T-helper 17 cell (primary cell): ENCODE data around the gene TMTC2. TPM values are rescaled to one million over a fixed set of nuclear protein-coding genes. Genes with fewer than 3 reads are reported as not detected.
"Not testable (repeated sequence)": the region's sequence is repeated elsewhere in the genome, so short reads cannot be mapped to it uniquely, and the experiment has no call there.

Source experiments
- ATAC-seq: fragments of 150-1000 bp; cut with Tn5 transposase; 2 replicates; pipeline ENCODE4 v1.10.0; 2021; ENCODE audit warnings: mild to moderate bottlenecking, moderate library complexity
- DNase-seq, 3 donors: peaks; one replicate each; pipeline versions ENCODE4 v3.0.0 to v3.0.0-alpha.2; 2020 to 2021
- H3K9me3 ChIP-seq: one replicate; pipeline ENCODE4 v1.7.0; 2013; ENCODE audit warnings: low read length, mild to moderate bottlenecking; ENCODE audit not compliant: control insufficient read depth, poor library complexity, severe bottlenecking
- H3K27ac Mint-ChIP-seq: one replicate; pipeline ENCODE4 v1.8.0; 2022; ENCODE audit warnings: mild to moderate bottlenecking, moderate library complexity, mixed read lengths
- H3K27me3 Mint-ChIP-seq: one replicate; pipeline ENCODE4 v1.8.0; 2022; ENCODE audit warnings: mixed read lengths
- H3K36me3 Mint-ChIP-seq: one replicate; pipeline ENCODE4 v1.8.0; 2022; ENCODE audit warnings: low read depth, mixed read lengths
- H3K4me1 Mint-ChIP-seq: one replicate; pipeline ENCODE4 v1.8.0; 2022; ENCODE audit warnings: mild to moderate bottlenecking, mixed read lengths
- H3K4me3 Mint-ChIP-seq: one replicate; pipeline ENCODE4 v1.8.0; 2022; ENCODE audit warnings: mild to moderate bottlenecking, moderate library complexity, mixed read lengths
- total RNA-seq, 4 donors: library from RNA in 2 of 4; stranded (reverse) in 2 of 4; gene quantifications; one replicate each; pipeline ENCODE4 v1.2.3 and lab custom pipeline; 2022 to 2026

The TMTC2 gene
- total RNA-seq, 2 donors from 2014 or later = 6.0 to 6.2 TPM

GRCh38 chr12:82832981-82833380 is 146.3 kb downstream of the TMTC2 start:
- H3K4me3 Mint-ChIP-seq = no peak overlapping the region
- H3K9me3 ChIP-seq = no peaks in the 10 kb centered on the region
- H3K27ac Mint-ChIP-seq = no peak overlapping the region
- H3K27me3 Mint-ChIP-seq = no peaks in the 10 kb centered on the region
- peaks cover 2% of the 10 kb centered on the region for H3K4me1 Mint-ChIP-seq
- no peak for DNase-seq
- no peaks in the 10 kb centered on the region for H3K36me3 Mint-ChIP-seq
- no peak for ATAC-seq

DNA sequence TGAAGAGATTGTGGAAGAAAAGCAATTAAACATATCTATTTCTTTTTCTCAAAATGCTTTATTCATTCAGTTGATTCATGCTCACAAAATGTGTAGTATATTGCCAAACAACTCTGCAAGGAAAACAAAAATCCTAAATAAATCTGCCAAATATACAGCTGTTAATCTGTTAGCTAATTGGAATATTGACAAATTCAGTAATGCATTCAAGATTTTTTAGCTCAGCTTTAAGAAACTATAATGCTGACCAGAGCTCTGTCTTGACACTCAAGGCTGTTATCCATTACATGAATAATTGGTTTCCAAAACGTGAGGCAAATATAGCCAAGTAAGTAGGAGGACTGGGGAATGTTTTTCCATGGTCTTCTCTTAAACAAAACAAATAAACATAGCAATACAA is 146.8 kb downstream of the TMTC2 start:
- Mint-ChIP-seq H3K27me3 (no peaks in the 10 kb centered on the region), H3K27ac (no peak overlapping the region)

DNA sequence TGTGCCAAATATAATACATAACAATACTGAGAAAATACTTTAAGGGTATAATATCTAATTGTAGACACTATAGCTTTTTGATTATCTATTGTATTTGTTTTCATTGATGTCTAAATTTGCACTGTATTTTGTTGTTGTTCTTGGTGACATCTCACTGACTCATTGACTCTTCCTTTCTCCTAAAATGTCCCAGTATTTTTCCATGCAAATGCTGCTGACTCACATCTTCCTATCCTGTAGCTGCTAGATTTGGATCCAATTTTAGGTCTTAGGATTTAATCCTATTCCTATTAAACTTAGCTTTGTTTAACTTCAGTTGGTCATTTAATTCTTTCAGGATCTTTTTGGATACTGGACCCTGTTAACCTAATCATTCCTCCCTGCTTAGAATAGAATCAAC is 148.5 kb downstream of the TMTC2 start:
- no peak overlapping the region for H3K4me3 Mint-ChIP-seq

More for the DNA sequence above, 146.8 kb downstream of the TMTC2 start:
- Mint-ChIP-seq H3K36me3 (no peaks in the 10 kb centered on the region), H3K4me3 (no peak overlapping the region), H3K4me1 (peaks cover 2% of the 10 kb centered on the region)
- ATAC-seq (no peak), DNase-seq (no peak)
- H3K9me3 ChIP-seq = no peaks in the 10 kb centered on the region

DNA sequence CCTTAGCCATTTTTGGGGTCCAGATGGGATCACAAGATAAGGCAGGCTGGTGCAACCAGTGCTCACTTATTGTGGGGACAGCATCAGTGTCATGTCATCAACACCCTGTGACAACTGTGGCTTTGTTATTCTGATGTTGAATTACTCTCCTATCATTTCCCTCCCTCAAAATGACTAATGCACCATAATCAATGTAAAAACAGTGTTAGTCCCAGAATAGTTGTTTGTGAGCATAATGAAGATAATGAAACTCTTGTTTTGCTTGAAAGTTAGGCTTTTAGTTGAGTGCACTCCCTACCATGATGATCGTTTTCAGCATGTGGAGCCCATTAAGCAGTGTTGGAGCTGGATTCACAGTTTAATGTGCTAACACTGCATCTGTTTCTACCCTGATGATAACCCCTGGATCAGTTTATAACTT is 151.4 kb downstream of the TMTC2 start:
- peaks cover 5% of the 10 kb centered on the region for H3K4me1 Mint-ChIP-seq
- H3K27ac Mint-ChIP-seq = no peak overlapping the region
- H3K9me3 ChIP-seq = no peaks in the 10 kb centered on the region
- no peak for DNase-seq
- H3K36me3 Mint-ChIP-seq = no peaks in the 10 kb centered on the region
- no peak overlapping the region for H3K4me3 Mint-ChIP-seq
- H3K27me3 Mint-ChIP-seq = no peaks in the 10 kb centered on the region
- ATAC-seq = no peak

More for the DNA sequence above, 148.5 kb downstream of the TMTC2 start:
- no peak for DNase-seq
- no peaks in the 10 kb centered on the region for H3K27me3 Mint-ChIP-seq
- no peaks in the 10 kb centered on the region for H3K36me3 Mint-ChIP-seq
- no peaks in the 10 kb centered on the region for H3K9me3 ChIP-seq
- no peak overlapping the region for H3K27ac Mint-ChIP-seq
- ATAC-seq = no peak
- H3K4me1 Mint-ChIP-seq = peaks cover 2% of the 10 kb centered on the region

DNA sequence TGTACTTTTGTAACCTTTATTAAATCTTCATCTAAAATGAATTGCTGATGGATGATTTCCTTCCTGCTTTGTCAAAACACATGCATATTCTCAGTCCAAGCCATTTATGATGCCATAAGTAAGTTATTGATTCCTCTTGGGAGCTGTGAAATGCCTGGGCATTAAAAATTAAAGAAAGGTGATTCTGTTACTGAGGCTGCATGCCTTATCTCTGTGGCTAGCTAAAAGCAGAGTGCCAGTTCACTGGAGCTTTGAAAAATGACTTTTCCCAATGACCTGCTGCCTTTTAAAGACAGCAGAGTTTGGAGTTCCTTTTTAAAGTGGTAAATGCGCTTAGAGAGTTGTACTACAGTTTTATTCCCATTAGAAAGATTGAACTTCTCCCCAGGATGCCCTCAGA is 152.1 kb downstream of the TMTC2 start:
- ATAC-seq = no peak
- Mint-ChIP-seq H3K36me3 (no peaks in the 10 kb centered on the region), H3K4me3 (no peak overlapping the region), H3K27ac (no peak overlapping the region), H3K27me3 (no peaks in the 10 kb centered on the region), H3K4me1 (peaks cover 5% of the 10 kb centered on the region)
- no peaks in the 10 kb centered on the region for H3K9me3 ChIP-seq
- no peak for DNase-seq

GRCh38 chr12:82839796-82840195 is 153.1 kb downstream of the TMTC2 start:
- no peak for ATAC-seq
- H3K36me3 Mint-ChIP-seq = peaks cover 2% of the 10 kb centered on the region
- H3K4me1 Mint-ChIP-seq = peaks cover 5% of the 10 kb centered on the region
- no peaks in the 10 kb centered on the region for H3K27me3 Mint-ChIP-seq
- no peaks in the 10 kb centered on the region for H3K9me3 ChIP-seq
- H3K27ac Mint-ChIP-seq = no peak overlapping the region
- DNase-seq = no peak
- no peak overlapping the region for H3K4me3 Mint-ChIP-seq

DNA sequence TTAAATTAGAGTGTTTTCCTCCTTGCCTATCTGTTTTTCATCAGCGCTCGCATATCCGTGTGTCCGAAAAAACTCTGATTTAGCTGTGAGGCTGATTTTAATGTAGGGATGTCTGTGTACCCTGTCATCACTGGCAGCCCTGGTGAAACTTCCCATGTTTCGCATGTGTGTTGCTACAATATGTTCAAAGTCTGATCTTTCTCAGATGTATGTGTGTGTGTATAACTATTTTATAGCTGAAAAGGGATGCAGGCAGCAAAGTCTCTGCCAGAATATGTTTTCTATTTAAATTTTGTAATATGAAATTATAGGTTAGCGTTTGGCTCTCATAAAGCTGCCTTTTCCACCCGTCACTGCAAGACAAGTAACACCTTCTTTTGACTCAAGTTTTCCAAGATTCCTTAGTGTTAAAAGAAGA is 154.8 kb downstream of the TMTC2 start:
- no peak overlapping the region for H3K4me3 Mint-ChIP-seq
- H3K36me3 Mint-ChIP-seq = peaks cover 2% of the 10 kb centered on the region
- ATAC-seq (no peak), DNase-seq (no peak)
- no peaks in the 10 kb centered on the region for H3K27me3 Mint-ChIP-seq
- peaks cover 3% of the 10 kb centered on the region for H3K4me1 Mint-ChIP-seq
- H3K9me3 ChIP-seq = no peaks in the 10 kb centered on the region
- no peak overlapping the region for H3K27ac Mint-ChIP-seq

GRCh38 chr12:82842480-82842879 is 155.8 kb downstream of the TMTC2 start:
- no peak overlapping the region for H3K27ac Mint-ChIP-seq
- DNase-seq (no peak), ATAC-seq (no peak)
- H3K4me3 Mint-ChIP-seq = no peak overlapping the region
- no peaks in the 10 kb centered on the region for H3K9me3 ChIP-seq
- no peaks in the 10 kb centered on the region for H3K27me3 Mint-ChIP-seq
- H3K4me1 Mint-ChIP-seq = peaks cover 3% of the 10 kb centered on the region
- peaks cover 2% of the 10 kb centered on the region for H3K36me3 Mint-ChIP-seq

DNA sequence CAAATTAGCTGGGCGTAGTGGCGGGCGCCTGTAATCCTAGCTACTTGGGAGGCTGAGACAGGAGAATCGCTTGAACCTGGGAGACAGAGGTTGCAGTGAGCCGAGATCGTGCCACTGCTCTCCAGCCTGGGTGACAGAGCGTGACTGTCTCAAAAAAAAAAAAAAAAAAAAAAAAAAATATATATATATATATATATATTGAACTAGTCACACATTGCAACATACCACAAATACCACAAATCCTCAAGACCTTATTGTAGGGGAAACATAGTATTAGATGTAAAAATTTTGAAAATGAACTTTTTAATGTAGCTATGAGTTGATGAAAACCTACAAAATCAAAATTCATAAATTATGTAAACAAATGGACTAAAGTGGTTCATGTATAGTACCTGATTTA is 158.4 kb downstream of the TMTC2 start:
- not testable (repeated sequence) for H3K4me1 Mint-ChIP-seq, H3K36me3 Mint-ChIP-seq, H3K4me3 Mint-ChIP-seq, DNase-seq, ATAC-seq, H3K9me3 ChIP-seq, H3K27ac Mint-ChIP-seq, H3K27me3 Mint-ChIP-seq

DNA sequence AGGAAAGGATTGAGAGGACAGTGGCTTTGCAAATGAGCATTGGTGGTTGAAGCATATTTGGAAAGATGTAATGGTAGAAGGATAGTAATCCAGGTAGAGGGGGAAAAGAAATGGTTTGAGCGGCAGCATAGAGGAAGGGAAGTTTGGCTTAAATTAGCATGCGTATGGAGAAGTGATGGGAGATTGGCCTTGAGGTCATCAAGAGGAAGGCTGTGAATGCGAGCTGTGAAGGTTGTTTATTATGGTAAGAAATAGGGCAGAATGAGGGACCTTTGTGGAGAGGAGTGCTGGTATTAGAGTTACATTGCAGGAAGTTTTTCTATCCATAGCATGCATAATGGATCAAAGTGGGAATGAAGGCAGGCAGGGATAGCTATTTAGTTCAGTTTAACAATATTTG is 162.1 kb downstream of the TMTC2 start:
- no peak overlapping the region for H3K27ac Mint-ChIP-seq
- no peak overlapping the region for H3K4me3 Mint-ChIP-seq
- H3K27me3 Mint-ChIP-seq = no peaks in the 10 kb centered on the region
- no peaks in the 10 kb centered on the region for H3K9me3 ChIP-seq
- ATAC-seq (no peak), DNase-seq (no peak)
- H3K36me3 Mint-ChIP-seq = peaks cover 4% of the 10 kb centered on the region
- no peaks in the 10 kb centered on the region for H3K4me1 Mint-ChIP-seq

DNA sequence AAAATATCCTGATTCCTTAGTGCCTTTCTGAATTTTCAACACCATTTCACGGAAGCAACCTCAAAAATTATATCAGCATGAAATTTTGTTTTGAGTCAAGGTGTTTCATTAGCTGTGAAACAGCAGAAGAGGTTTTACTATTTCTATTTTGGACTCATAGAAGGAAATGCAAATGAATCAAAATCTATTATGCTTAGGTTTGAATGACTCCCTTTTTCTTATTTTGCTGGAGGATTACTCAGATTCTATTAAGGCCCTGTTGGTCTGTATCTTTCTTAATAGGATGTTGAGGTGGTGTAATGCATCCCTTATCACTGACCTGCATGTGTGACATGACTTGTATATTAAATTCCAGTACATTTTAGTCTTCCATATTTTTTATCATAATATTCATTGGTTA is 165.8 kb downstream of the TMTC2 start:
- Mint-ChIP-seq H3K27ac (no peak overlapping the region), H3K27me3 (no peaks in the 10 kb centered on the region), H3K4me3 (no peak overlapping the region), H3K4me1 (no peaks in the 10 kb centered on the region), H3K36me3 (peaks cover 2% of the 10 kb centered on the region)
- no peak for DNase-seq
- no peak for ATAC-seq
- no peaks in the 10 kb centered on the region for H3K9me3 ChIP-seq

GRCh38 chr12:82855872-82856271 is 169.2 kb downstream of the TMTC2 start:
- no peak overlapping the region for H3K27ac Mint-ChIP-seq
- DNase-seq (no peak), ATAC-seq (no peak)
- H3K9me3 ChIP-seq = no peaks in the 10 kb centered on the region
- no peaks in the 10 kb centered on the region for H3K36me3 Mint-ChIP-seq
- peaks cover 3% of the 10 kb centered on the region for H3K4me1 Mint-ChIP-seq
- no peak overlapping the region for H3K4me3 Mint-ChIP-seq
- H3K27me3 Mint-ChIP-seq = no peaks in the 10 kb centered on the region

DNA sequence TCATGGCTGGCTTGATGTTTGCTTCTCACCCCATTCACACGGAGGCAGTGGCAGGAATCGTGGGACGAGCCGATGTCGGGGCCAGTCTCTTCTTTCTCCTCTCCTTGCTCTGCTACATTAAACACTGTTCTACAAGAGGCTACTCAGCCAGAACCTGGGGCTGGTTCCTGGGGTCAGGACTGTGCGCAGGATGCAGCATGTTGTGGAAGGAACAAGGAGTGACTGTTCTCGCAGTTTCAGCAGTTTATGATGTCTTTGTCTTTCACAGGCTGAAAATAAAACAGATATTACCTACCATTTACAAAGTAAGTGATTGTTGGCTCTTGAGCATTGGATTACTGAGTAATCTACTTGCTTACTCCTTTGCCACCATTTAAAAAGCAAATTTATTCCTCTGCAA is 170.6 kb downstream of the TMTC2 start:
- no peak overlapping the region for H3K27ac Mint-ChIP-seq
- no peaks in the 10 kb centered on the region for H3K36me3 Mint-ChIP-seq
- no peaks in the 10 kb centered on the region for H3K9me3 ChIP-seq
- peaks cover 3% of the 10 kb centered on the region for H3K4me1 Mint-ChIP-seq
- H3K4me3 Mint-ChIP-seq = no peak overlapping the region
- DNase-seq (no peak), ATAC-seq (no peak)
- H3K27me3 Mint-ChIP-seq = no peaks in the 10 kb centered on the region

DNA sequence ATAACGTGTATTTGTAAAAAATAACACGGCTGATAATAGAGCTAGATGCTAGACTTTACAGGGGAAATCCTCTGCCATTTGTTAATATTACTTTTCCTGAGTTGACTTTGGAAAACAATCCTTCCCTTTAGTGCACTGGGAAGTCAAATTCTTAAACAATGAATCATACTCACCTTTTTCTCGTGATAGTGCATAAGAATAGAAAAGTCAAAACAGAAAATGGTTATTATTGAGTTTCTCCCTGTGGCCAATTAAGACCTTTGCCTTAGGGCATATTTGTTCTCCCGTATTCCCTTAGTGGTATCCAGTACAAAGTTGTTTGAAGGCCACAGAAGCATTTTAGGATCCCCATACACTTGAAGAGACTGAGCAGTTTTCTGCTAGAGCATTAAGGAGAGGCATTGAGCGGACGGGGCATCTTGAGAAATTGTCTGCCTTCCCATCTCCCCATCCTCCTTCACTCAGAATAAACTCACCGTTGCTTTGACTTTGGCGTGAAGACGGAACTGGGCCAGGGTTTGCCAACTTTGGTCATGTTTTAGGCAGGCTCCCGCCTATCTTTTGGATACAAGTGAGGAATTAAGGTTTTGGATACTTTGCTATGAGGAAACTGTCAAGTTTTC is 171.3 kb downstream of the TMTC2 start:
- ATAC-seq = no peak
- no peak overlapping the region for H3K4me3 Mint-ChIP-seq

More for the DNA sequence above, 171.3 kb downstream of the TMTC2 start:
- DNase-seq = no peak
- H3K9me3 ChIP-seq = no peaks in the 10 kb centered on the region
- Mint-ChIP-seq H3K4me1 (peaks cover 3% of the 10 kb centered on the region), H3K27me3 (no peaks in the 10 kb centered on the region), H3K36me3 (peaks cover 2% of the 10 kb centered on the region), H3K27ac (no peak overlapping the region)
